Stimulated activated CD8-positive, alpha-beta memory T cell treated with anti-CD3 and anti-CD28 coated beads, Interleukin-4, amount 100 ng/mL, for 1 hour (primary cell): ENCODE data around the gene SLFN5.
"Not testable (repeated sequence)": the region's sequence is repeated elsewhere in the genome, so short reads cannot be mapped to it uniquely, and the experiment has no call there.

Experiments
- DNase-seq, 2 donors: peaks; one replicate each; pipeline ENCODE4 v3.0.0-alpha.2; 2020; ENCODE audit warnings: low read depth in 2 of 2, low spot score in 1 of 2

The SLFN5 gene

DNA sequence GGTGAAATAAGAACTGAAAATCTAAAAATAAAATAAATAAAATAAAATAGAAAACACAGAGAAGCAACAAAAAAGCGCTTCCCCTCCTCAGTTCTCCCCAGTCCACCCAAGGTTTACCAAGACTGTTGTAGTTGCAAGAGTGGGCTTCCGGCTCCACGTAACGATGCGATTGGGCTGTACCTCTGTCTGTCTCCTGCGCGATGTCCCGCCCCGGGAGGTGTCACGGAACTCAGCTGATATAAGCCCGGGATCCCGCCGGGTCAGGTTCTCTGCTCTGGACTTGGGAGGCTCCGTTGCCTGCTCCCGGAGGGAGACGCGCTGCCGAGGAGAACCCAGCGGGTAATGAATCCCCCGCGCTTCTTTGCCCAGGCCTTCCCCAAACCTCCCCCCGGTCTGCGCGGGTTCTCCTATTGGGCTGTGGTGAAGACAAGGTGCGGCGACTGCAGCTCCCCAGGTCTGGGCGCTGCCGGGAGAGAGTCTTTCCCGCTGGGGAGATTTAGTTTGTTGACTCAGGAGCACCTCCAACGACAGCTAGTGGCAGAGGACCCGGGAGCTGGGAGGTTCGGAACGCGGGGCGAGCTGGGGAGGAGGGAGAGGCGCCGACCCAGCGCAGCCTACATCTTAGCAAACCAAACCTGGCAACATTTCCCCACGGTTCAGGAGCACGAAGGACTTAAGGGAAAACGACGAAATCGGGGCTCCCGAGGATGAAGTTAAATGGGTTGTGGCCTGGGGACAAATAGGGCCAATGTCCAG lies at the start of gene SLFN5:
SLFN5 (plus strand) TSS at position 268 of the 756 bp plus-strand sequence. CDS start 15,619 bp downstream, outside the sequence.
- peak; percentile 89 to 94 for DNase-seq

DNA sequence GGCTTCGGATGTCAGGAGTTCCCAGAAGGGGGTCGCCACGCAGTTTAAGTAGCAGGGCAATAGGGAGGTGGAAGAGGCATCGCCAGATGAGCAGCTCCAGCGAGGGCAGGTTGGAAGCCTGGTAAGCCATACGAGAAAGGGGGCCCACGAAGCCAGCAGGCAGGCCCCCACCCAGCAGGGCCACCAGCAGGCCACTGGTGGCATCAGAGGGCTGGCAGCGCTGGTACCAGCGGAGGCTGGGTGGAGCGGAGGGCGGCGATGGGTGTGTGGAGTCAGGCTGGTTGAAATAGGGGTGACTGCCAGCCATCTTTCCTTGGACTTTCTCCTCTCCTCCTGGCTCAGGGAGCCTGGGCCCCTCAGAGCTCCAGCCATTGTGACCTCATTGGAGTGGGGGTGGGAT lies 48.9 kb upstream of the SLFN5 start, which contains the start of gene SLC35G3:
SLC35G3 (minus strand) TSS at position 393 of the 400 bp plus-strand sequence; CDS start at position 307, 86 bp downstream.
- DNase-seq: not testable (repeated sequence)

GRCh38 chr17:35195062-35195461 lies 47.8 kb upstream of the SLFN5 start:
- DNase-seq: not testable (repeated sequence)

DNA sequence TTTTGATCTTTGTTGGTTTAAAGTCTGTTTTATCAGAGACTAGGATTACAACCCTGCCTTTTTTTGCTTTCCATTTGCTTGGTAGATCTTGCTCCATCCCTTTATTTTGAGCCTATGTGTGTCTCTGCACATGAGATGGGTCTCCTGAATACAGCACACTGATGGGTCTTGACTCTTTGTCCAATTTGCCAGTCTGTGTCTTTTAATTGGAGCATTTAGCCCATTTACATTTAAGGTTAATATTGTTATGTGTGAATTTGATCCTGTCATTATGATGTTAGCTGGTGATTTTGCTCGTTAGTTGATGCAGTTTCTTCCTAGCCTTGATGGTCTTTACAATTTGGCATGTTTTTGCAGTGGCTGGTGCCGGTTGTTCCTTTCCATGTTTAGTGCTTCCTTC lies 40.3 kb upstream of the SLFN5 start:
- DNase-seq: not testable (repeated sequence)

- no peak for DNase-seq
These were observed 32.1 kb upstream of the SLFN5 start for GRCh38 chr17:35210741-35211140.

DNA sequence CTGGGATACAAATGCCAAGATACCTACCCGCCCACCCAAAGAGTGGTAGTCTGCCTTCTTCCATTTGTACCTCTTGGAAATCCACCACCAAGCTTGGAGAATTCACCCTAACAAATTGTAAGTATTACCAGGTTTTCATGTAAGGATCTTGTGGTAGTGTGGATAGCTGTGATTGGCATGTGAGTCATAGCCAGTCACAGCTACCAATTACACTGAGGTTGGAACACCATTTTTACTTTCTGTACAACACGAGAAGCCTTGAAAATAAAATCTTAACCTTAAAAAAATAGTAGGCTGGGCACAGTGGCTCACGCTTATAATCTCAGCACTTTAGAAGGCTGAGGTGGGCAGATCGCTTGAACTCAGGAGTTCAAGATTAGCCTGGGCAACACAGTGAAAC lies 30.2 kb upstream of the SLFN5 start:
- DNase-seq: no peak

DNA sequence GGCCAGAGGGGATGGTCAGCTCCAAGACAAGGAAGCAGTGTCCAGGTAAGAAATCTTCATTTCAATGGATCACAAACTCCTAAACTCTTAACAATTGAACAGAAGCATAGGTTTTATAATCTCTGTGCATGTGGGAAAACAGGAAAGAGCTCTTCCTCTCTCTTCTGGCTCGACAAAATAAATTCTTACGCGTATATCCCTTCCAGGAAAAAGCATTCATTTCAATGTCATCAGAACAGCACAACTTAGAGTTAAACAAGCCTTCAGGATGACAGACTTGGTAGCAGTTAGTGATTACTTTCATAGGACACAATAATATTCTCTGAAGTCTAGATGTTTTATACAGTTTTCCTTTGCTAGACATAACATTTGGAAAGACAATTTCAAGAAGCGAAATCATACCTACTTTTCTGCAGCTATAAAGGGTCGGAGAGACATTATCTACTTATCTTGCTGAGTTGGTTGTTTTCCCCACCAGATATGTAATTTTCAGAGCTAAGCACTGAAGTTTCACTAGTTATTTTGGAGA lies 29.4 kb upstream of the SLFN5 start:
- DNase-seq: no peak

DNA sequence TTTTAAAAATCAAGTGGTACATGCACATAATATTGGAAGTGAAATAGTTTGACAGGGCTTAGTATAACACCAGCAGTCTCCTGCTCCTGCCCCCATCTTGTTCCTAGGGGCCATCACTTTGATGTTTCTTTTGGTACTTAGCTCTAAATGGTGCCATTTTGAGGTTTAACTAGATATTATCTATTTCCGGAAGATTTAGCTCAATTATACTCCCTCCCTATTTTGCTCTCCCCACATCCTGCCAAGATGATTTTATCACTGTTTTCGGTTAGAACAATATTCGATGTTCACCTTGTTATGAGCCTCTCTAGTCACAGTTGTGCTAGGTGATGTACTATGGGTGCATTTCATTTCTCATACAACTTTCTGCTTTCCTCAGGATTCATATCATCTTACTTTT lies 28.7 kb upstream of the SLFN5 start:
- no peak for DNase-seq

- DNase-seq: no peak
These were observed 28.1 kb upstream of the SLFN5 start for GRCh38 chr17:35214631-35215273.

GRCh38 chr17:35217107-35217506 lies 25.8 kb upstream of the SLFN5 start:
- no peak for DNase-seq

DNA sequence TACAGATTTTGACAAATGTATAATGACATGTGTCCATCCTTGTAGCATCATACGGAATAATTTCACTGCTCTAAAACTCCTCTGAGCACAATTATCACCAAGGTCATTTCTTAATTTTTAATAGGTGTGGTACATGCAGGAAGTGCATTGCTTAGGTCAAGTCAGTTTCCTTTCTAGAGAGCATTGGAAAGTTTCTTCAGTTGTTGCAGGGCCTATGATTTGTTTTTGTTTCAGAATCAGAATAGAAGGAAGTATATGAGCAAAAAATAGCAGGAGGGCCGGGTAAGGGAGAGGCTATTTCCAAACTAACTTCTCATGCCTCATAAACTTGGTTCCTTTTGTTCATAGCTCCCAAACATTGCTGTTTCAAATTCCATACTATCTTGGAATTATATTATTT lies 24.0 kb upstream of the SLFN5 start:
- no peak for DNase-seq

- no peak for DNase-seq
These were observed 20.4 kb upstream of the SLFN5 start for GRCh38 chr17:35222452-35222851.

DNA sequence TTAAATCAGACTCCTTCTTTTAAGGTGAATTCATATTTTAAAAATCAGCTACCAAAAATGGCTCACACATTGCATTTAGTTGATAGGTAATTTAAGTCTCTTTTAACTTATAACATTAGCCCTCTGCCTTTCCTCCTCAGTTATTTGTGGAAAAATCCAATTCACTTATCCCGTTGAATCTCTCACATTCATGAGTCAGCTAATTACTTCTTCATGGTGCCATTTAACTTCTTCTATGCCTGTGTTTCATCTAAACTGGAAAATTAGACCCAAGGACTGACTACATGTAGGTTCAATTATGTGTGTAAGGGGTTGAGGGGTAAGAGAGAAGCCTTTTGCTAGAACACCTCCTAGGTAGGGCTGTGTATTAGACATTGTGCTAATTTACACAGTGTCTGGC lies 18.4 kb upstream of the SLFN5 start:
- DNase-seq: no peak

GRCh38 chr17:35227546-35227945 lies 15.3 kb upstream of the SLFN5 start:
- no peak for DNase-seq

GRCh38 chr17:35229638-35230037 lies 13.2 kb upstream of the SLFN5 start:
- DNase-seq: no peak

DNA sequence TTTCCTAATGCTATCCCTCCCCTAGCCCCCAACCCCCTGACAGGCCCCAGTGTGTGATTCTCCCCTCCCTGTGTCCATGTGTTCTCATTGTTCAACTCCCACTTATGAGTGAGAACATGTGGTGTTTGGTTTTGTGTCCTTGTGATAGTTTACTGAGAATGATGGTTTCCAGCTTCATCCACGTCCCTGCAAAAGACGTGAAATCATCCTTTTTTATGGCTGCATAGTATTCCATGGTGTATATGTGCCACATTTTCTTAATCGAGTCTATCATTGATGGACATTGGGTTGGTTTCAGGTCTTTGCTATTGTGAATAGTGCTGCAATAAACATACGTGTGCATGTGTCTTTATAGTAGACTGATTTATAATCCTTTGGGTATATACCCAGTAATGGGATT lies 8.6 kb upstream of the SLFN5 start:
- not testable (repeated sequence) for DNase-seq

GRCh38 chr17:35235289-35235688 lies 7.6 kb upstream of the SLFN5 start:
- DNase-seq: no peak

GRCh38 chr17:35235917-35236316 lies 7.0 kb upstream of the SLFN5 start:
- no peak for DNase-seq

DNA sequence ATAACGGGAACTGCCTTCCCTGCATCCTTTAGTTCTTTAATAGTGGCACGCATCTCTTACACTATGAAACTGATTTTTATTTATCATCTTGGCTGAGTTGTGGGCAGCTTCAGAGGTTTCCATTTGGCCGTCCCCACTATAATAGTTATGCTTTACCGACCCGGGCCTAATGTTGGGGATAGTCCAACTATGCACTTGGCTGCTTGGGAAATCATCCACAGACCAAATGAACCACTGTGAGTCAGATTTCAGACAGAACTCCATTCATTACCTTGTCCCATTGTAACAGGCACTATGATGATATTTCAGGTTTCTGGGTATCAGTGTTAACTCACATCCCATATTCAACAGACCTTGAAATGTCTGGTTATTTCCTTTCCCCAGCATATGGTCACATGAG lies 6.1 kb upstream of the SLFN5 start:
- no peak for DNase-seq

DNA sequence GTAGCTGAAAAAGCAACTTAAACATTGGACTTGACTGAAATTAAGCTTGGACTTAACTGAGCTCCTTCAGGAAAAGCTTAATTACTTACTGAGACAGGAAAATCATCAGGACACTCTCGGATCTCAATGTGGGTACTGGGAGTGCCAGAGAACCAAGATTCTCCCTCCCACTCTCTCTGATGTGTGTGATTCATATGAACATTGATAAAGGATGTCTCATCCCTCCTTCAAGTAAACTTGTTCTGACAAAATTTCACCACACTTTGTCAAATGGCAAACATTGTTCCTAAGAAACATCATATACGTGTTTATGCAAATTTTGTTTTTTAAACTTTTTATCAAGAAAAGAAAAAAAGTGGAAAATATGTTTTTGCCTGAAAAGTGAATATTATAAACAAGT lies 4.1 kb upstream of the SLFN5 start:
- DNase-seq: no peak

GRCh38 chr17:35239823-35240222 lies 3.0 kb upstream of the SLFN5 start:
- DNase-seq: no peak

GRCh38 chr17:35240861-35241260 lies 2.0 kb upstream of the SLFN5 start:
- no peak for DNase-seq
